IPS DF 4.7 (cell line): ENCODE measurements around the gene YWHAH.

Experiments used
- DNase-seq: peaks from one replicate; pipeline ENCODE4 v3.0.0-alpha.2; 2013; ENCODE audit warnings: low spot score; ENCODE audit errors: extremely low read depth

YWHAH gene

DNA sequence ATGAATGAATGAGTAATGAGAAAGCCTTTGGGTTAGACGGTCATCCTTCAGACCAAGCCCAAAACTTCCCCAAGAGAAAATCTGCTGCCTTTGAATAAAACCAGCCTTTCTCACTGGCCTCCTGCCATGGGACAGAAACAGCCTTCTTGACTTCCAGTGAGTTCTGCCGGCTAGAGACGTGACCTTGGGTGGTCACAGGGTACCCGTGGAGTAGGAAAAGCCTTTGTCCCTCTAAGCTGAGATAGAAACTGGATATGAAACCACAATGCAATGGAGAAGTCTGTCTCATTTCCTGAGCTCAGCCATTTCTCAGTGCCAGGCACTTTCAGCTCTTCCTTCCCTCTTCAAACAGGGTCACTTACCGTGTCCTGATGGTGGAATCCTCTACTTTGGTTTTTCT is 21.2 kb upstream of the YWHAH start:
- no peak for DNase-seq

- no peak for DNase-seq
These were observed 20.6 kb upstream of the YWHAH start for GRCh38 chr22:31923747-31924146.

DNA sequence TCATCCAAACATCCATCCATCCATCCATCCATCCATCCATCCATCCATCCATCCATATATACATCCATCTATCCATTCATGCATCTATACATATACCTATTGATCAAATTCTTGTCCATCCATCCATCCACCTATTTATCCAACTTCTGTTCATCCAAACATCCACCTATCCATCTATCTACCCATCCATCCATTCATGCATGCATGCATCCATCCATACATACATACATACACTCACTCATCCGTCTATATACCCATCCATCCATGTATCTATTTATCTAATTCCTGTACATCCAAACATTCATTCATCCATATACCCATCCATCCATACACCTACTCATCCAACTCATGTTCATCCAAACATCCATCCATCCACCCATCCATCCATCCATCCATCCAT is 19.3 kb upstream of the YWHAH start:
- no peak for DNase-seq

GRCh38 chr22:31926024-31926423 is 18.3 kb upstream of the YWHAH start:
- no peak for DNase-seq

GRCh38 chr22:31926969-31927368 is 17.4 kb upstream of the YWHAH start:
- no peak for DNase-seq

- no peak for DNase-seq
These were observed 16.8 kb upstream of the YWHAH start for GRCh38 chr22:31927562-31927961.

GRCh38 chr22:31929167-31929930 is 15.0 kb upstream of the YWHAH start:
- DNase-seq, result no peak

GRCh38 chr22:31932863-31933262 is 11.5 kb upstream of the YWHAH start:
- no peak for DNase-seq

- no peak for DNase-seq
These were observed 10.9 kb upstream of the YWHAH start for GRCh38 chr22:31933406-31933805.

GRCh38 chr22:31933816-31934482 is 10.4 kb upstream of the YWHAH start:
- no peak for DNase-seq

DNA sequence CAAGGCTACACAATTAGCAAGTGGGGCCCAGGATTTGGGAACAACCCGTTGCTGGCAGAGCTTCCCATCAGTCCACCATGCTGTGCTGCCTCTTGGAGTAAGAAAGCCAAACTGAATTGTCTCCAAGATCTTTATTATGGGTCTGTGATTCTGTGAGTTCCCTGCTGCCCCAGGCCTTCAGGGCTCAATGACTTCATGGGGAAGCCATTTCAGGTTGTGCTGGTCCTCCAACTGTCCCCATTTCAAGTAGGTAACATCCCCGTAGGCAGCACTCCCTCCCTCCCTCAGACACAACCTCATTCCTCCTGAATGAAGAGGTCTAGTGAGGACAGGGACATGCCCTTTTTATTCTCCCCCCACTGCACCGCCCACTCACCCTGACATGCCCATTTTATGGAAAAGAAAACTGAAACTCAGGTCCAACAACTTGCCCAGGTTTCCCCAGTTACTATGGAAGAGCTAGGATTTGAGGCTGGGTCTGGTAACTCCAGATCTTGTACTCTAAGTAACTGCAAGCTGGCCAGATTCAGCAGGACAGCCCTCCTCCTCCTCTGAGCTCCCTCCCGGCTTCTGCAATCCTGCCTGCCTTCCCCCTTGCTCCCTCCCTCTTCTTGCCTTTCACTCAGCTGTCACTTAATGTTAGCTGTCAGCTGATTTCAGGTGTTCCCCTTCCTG is 8.2 kb upstream of the YWHAH start:
- no peak for DNase-seq

DNA sequence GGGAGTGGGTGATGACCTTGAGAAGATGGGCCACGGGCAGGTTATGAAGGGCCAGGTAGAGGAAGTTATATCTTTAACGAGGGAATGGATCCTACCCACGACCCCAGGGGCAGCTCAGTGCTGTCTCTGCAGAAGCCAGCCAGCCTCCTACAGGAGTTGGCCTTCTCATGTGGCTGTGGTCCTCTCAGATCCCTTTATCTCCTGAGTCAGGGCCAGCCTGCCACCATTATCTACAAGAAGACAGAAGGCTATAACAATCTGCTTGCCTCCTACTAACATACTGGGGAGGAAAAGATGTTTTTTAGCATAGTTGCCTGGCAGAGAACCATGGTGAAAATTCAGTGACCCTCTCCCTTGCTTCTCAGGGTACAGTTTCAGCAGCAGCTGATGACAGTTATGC is 7.0 kb upstream of the YWHAH start:
- DNase-seq, result no peak

DNA sequence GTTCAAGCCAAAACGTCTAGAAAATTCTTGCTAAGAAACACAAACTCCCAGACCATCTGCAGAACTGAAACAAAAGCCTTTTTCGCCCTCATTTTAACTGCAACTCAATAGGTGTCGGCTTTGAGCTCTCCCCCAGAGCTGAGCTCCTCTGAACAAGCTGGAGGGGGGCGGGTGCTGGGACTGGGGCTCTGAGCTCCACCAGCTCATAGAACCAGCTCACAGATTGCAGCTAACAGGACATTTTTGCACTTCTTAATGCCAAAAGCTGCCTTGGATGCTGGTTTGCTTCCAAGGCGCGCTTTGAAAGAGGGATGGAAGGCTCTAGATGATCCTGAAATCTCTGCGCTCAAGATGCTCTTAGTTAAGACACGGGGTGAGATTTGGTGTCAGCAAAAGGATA is 6.0 kb upstream of the YWHAH start:
- DNase-seq, result no peak

DNA sequence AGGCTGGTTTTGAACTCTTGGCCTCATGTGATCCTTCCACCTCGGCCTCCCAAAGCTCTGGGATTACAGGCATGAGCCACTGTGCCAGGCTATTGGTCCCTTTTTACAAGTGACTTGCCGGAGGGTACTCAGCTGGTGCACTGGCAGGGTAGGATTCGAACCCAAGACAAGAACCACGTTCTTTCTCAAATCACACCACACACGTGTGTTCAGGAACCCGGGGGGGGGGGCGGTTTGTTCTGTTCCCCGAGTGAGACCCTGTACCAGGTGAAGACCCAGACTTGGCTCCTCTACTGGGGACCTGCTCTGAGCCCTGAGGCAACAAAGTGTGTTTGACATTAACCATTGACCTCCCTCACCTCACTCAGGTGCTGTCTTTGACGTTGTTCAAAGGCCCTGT is 3.8 kb upstream of the YWHAH start:
- DNase-seq, result no peak

DNA sequence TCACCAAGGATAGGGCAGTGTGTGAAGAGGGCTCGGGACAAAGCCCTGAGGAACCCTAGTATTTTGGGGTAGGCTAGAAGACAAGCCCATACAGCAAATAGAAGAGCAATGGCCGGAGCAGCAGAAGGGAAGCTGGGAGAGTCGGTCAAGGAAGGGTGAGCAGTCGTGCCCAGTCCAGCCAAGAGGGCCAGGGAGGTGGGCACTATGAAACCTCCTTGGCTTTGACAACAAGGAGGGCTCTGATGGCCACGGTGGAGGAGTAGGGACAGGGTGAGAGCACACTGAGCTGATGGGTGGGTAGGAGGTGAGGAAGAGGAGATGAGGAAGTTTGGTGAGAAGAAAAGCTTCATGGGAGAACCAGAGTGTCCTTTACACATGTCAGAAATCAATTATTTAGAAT is 2.2 kb upstream of the YWHAH start:
- no peak for DNase-seq

DNA sequence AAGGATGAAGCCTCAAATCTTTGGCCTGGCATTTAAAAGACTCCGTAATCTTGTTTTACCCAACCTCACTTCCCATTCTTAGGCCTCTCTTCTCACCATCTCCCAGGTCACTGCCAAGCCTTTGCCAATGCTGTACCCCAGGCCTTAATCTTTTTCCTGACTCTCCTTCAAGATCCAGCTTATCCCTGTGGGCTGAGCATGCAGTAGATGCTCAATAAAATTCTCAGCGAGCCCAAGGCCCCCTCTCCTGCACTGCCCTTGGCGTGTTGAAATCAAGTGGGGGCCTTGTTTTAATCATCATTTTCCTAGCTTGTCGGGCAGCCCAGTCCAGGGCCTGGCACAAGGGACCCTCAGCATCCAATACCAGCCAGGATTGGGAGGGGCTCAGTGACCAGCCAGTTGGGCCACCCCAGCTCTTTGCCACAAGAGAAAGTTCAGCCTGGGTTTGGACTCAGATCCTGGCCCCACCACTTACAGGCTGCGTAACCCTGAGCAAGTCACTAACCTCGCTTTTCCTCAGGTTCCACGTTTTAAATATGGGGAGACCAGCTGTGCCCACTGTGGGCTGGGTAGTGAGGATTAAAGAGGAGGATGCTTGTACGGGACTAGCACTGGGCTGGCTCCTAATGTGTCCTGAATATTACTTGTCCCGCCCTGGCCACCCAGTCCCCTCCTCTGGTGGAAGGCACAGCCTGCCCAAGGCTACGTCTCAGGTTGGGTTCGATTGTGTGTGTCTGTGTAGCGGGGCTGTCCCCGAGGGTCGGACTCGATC is 943 bp upstream of the YWHAH start:
- DNase-seq, result no peak

- DNase-seq, result no peak
These were observed 536 bp downstream of the YWHAH start for GRCh38 chr22:31944700-31945442.

GRCh38 chr22:31945443-31945855 is 1.1 kb downstream of the YWHAH start:
- DNase-seq, result no peak

DNA sequence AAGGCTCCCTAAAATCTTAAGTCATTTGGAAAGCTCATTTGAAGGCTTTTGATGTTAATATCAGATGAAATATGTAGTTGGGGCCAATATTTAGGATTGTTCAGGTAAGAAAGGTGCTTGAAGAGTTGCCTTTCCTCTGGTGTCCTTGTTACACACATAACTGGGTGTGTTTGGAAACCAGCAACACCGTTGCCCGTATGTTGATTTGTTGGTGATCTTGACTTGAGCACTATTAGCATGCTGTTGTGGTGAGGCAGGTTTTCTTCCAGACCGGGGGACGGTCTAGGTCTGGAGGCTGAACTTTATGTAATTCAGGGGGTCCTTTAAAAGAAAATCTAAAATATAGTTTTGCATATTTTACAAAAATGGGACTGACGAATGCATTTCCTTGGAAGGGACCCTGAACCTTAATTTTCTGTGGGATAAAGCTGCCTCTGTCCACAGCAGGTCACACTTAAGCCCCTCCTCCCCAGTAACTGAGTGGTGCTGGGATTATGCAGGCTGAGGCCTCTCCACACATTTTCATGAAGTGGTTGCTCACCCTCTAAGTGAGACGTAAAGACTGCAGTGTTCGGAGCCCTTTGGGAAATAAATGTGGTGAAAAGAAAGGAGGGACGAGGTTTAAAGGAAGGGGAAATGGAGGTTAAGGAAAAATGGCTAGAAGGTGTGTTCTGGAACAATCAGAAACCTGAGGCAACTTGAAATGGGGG is 1.8 kb downstream of the YWHAH start:
- DNase-seq, result no peak

DNA sequence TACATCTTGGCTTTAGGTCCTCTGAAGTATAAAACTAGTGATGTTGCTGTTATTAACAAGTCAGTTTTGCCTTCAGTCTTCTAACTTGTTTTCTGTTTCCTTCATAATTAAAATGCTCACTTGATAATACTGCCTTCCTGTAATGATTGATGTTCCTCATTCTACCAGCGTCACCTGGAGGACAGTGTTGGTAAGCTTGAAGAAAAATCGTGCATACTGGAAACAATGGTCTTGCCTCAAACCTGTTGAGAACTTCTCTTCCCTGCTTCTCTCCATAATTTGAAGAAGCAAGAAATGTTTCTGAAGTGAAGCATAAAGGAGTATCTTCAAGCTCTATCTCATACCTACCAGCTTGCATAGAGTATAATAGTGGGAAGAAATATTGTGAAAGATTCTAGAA is 3.0 kb downstream of the YWHAH start:
- DNase-seq, result no peak

- DNase-seq, result no peak
These were observed 3.7 kb downstream of the YWHAH start for GRCh38 chr22:31948002-31948401.
